ENCODE results near the gene AGTRAP.
A peak's percentile ranks its signal among the peaks of the same experiment; 100 is the strongest.

Gene AGTRAP, protein sequence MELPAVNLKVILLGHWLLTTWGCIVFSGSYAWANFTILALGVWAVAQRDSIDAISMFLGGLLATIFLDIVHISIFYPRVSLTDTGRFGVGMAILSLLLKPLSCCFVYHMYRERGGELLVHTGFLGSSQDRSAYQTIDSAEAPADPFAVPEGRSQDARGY

DNA sequence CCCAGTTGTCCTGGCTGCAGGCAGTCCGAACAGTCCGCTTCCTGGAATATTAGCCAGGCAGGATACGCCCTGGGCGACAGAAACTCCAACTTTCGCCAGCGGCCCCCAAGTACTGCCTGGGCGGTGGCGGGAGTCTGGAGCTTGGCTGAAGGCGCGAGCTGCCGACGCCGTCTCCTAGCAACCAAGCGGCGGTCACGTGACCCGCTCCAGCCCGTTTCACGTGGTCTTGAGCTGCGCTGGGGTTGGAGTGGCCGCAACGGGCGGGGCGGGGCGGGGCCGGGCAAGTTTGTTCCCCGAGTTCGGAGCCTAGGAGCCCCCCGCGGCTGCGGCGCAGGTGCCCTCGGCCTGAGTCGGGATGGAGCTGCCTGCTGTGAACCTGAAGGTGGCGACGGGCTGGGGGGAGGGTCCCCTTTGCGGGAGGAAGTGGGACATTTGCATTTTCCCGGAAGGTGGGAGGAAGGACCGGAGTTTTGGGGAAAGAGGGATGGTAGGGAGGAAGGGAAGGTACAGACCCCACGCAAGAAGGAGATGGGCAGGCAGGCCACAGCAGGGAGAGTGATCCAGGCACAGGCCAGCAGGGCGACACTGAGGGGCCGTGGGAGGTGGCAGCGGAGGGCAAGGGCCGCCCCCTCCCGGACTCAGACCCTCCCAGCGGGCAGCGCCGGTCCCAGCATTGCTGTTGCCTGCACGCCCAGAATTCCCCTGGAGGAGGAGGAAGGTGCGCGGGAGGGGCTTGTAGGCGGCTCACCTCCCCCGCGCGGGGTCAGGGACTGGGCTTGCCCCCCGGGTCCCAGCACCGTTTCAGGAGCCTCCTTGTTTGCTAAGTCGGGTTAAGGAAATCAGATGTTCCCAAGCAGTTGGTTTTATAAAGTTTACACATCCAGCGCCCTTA lies at the start of gene AGTRAP:
Gene AGTRAP (plus strand): TSS at position 283 of the 892 bp plus-strand sequence. CDS start 73 bp downstream, at position 356.
- DNase-seq, result peak; percentile 72

DNA sequence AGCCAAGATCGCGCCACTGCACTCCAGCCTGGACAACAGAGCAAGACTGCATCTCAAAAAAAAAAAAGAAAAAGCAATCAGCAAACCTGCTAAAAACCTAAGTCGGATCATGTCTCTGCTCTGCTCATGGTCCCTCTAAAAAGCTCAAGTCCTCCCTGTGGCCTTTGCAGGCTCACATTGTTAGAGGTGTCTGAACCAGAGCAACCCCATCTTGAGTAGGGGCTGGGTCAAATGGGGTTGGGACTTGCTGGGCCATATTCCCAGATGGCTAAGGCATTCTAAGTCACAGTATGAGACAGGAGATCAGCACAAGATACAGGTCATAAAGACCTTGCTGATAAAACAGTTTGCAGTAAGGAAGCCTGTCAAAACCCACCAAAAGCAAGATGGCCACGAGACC lies 47.4 kb upstream of the AGTRAP start:
- DNase-seq, result no peak

DNA sequence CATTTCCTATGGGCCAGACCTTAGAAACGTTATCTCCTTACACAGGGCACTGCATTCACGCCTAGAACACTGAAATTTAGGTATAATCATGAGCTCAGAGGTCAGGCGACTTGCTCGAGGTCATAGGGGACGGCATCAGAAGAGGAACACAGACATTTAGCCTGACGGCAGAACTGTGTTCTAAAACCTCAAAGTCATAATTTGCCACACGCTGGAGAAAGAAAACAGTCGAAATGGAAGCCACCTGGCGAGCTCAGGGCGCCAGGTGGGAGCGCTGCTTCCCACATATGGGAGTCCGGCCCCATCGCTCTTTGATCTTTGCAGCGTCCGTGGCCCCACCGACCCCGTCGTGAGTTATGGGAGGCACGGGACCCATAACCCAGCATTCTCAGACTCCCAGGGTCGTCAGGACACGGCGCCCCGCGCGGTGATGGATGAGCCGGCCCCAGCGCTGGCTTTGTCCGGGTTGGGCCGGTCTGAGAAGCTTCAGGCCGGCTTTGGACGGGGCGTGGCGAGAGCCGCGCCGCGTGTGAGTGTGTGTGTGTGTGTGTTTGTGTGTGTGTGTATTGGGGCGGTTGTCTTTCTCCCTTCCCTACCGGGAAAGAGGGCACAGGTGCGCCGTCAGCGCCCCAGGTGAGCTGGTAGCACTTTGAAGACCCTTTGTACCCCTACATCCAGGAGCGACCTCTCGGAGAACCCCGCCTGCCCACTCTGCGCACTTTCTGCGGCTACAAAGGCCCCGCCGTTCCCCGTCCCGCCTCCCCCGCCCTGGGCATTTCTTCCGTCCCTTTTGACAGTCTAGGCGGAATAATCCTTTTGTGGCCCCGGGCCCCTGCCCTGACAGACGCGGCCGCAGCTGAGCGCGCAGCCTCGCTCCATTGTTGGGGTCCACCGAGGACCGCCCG lies 45.3 kb upstream of the AGTRAP start:
- no peak for DNase-seq

DNA sequence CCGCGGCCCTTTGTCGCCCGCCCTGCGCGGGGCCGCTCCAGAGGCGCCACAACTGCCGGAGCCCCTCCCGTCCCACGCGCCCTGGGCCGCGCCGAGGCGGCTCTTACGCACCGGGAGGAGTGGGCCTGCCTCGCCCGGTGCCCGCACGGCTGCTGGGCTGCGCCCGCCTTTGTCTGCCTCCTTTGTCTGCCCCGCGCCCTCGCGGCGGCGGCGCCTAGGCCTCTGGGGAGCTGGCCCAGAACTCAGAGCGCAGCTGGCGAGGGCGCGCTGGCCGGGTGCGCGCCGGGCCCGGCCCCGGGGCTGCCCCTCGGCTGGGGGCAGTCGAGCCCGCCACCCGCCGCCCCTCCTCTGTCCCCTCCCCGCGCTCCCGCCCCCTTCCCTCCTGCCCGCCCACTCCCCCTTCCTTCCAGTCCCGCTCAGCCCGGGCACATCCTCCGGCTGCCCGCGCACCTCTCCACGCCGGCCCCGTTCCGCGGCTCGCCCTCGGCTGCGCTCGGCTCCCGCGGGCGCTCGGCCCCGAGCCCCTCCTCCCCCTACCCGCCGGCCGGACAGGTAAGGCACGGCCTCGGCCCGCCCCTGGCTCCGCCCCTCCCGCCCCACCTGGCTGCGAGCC lies 44.5 kb upstream of the AGTRAP start, which contains the start of gene DRAXIN:
Gene DRAXIN (plus strand): TSS at position 409 of the 613 bp plus-strand sequence. CDS start 14,549 bp downstream, outside the sequence.
- DNase-seq, result no peak

DNA sequence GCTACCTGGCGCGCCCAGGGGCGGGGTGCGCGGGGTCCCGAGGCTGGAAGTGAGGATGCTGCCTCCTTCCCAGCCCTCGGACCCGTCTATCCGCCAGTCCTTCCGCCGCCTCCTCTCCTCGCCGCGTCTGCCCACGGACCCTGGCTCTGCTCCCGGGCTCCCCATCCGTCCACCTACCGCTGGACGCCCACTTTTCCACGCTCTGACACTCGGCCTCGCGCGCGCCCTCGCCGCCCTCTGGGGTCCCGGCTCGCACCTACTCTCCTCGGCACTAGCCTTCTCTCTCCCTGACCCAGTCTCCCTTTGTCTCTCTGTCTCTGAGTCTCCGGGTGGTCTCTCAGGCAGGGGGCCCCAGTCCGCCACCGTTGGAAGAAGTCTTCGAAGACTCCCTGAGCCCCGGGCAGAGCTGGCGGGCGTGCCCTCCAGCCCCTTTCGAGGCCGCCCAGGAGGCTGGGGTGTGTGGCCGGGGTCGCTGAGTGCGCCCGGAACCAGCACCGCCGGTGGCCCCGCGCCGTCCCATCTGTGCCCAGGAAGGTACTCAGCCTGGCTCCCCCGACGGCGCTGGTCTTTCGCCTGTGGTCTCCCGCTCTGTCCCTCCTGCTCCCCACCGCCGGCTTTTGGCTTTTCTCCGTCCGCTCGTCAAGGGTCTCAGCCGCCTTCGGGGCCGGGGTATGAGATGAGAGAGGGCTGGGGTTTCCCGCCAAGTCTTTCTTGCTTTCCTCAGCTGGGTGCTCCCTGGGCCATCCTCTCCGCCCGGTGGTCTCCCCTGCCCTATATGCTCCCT lies 43.8 kb upstream of the AGTRAP start:
- DNase-seq, result no peak

DNA sequence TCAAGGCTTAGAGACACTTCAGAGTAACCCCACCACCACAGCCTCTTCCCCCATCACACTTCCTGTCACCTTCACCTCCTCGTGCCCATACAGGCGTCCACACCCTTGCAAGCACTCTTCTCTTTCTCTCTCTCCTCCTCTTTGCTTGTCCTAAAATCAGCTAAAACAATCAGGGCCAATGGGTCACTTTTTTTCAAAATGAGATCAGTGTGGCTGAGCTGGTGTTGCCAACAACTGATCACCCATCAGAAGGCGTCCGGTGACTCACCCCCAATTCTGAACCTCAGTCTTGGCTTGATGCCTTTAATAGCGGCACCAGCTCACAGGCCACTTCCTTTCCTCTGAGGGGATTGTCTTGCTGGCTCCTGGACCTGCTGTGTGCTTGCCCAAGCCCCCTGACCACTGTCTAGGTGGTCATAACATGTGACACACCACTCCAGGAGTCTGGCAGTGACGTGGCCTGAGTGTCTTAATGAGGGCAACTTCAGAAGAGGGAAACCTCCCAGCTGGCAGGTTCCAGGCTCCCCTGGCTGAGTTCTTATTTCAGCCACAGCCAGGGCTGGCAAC lies 42.8 kb upstream of the AGTRAP start:
- DNase-seq, result no peak

DNA sequence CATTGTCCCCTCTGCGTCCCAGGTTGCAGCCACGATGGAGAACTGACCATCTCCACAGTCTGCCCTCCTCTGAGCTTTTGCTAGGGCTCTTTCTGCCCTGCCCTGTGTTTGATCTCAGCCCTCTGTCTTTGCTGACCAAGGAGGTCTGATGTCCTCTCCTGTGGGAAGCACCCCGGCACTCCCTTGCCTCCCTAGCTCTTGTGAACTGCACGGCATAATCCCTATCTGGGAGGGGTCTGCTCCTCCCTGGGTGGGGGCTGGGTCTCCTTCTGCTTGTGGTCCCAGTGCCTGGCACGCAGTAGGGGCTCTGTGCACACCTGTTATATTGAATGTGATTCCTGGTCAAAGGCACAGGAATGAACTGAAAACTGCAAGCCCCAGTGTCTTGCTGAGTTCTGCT lies 42.0 kb upstream of the AGTRAP start:
- DNase-seq, result no peak

DNA sequence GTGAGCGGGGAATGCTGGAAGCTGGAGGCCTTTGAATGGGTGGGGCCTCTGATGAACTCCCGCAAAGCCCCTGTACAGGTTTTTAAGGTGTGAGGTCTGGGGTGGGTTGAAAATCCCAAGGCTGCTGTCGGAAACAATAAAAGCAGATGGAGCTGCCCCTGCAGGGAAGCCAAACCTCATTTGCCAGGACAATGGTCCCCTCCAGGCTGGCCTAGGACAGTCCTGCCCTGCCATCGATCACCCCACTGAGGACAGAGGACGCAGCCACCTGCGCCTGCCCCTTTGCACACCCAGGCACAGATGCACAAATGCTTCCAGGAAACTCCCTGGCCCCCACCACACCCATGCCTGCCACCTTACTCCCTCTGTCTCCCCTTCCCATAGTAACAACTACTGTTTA lies 40.1 kb upstream of the AGTRAP start:
- DNase-seq, result no peak

DNA sequence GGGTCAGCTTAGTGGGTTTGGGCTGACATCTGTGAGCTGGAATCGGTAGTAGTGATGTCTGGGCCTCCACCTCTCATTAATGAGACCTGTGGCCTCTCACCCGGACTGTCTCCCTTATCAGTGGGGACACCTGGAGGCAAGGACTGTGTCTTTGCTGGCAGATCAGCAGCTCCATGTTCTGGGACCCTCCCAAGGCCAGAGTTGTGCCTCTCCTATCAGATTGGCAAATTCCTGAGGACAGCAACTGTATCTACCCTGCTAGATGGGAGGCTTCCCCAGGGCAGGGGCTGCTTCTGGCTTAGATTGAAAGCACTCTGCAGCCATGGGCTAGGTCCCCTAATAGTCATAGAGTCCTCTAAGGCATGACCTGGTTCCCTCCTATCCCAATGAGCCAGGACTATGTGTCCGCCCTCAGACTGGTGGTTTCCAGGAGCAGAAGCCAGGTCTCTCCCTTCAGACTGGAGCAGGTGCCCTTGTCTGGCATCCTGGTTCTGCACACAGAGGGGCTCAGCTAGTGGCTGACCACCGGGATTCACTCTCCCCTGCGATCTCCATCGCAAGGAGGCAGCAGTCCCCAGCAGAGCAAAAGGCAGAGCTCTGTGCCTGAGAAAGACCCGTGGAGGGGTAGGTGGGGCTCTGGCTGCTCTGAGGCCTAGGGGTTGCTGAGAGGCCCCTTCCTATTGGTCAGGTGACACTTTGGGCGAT lies 38.6 kb upstream of the AGTRAP start:
- no peak for DNase-seq

DNA sequence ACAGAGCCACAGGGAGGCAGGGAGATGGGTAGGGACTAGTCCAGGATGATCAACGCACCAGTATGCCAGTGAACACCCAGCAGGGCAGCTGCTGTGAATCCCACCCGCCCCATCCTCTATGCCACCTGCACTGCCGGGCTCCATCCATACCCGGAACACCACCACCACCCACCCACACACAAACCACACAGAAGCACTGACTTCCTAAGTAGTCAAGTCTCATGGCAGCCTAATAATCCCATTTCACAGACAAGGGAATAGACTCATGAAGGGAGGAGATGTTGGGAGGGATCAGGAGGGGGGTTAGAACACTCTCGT lies 38.1 kb upstream of the AGTRAP start:
- no peak for DNase-seq

DNA sequence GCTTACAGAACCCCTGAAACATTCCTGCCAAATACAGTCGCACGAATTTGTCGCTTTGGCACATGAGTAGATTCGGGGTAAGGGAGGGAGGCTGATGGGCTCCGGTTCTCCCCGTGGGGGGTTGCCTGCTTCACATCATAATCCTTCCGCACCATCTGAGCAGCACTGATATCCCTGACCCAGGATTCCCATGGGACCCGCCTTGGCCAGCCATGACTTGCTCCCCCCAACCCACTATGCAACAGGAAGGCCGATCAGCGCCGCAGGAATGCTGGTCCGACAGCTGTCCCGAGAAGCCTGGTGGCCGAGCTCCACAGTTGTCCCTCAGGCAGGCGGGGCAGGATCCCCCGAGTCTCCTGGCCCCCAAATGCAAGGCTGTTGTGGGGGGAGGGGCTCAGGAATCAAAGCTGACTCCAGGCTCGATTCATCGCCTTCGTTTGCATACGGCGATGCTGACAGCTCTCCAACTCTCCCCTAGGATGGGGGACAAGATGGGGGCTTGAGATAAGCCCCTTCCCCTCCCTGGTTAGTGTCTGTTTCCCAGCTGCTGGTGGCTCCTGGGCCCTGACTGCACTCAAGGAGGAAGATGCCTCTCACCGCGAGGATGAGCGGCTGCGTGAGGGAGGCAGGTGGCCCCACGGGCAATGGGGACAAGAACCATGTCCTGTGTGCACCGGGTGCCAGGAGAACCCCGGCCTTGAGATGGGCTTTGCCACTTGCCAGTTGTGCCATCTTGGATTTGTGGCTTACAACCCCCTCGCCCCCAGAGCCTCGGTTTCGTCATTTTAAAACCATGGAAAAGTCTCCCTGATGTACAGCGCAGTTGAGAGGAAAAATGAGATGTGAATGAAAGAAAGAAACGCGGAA lies 35.1 kb upstream of the AGTRAP start:
- no peak for DNase-seq

DNA sequence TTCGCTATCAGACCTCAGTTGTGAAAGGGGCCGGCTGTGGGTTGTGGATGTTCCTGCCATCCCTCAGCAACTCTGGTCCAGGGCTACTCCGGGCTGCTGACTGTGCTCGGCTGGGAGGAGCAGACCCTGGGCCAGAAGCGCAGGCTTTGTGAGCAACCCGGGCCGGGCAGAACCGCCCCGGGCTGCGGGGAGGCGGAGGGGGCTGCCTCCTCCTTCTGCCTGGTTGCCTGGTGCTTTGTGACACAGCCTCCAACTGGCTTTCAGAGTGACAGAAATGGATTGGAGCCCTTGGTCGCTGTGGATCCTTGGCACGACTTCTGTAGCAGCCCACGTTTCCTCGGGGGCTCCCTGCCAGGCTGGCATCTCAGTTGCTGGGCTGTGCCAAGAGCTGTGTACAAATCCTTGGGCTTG lies 34.4 kb upstream of the AGTRAP start:
- DNase-seq, result no peak

DNA sequence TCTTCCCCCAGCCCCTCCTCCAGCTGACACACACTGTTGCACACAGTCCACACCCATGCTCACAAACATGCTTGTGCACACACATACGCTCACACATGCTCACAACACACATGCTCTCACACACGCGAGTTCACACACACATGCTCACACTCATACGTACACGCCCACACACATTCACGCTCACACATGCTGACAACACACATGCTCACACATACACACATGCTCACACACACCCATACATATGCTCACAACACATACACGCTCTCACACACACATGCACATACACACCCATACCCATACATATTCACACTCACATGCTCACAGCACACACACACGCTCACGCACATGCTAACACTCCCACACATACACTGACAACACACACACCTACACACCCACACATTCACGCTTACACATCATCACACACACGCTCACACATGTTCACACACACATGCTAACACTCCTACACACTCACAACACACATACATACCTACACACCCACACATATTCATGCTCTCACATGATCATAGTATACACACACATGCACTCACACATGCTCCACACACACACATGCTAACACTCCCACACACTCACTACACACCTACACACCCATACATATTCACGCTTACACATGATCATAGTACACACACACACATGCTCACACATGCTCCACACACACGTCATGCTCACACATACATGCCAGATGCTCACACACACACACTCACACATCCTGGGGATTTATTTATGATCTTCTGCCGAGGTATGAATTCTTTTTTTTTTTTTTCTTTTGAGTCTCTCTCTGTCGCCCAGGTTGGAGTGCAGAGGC lies 33.7 kb upstream of the AGTRAP start:
- no peak for DNase-seq

DNA sequence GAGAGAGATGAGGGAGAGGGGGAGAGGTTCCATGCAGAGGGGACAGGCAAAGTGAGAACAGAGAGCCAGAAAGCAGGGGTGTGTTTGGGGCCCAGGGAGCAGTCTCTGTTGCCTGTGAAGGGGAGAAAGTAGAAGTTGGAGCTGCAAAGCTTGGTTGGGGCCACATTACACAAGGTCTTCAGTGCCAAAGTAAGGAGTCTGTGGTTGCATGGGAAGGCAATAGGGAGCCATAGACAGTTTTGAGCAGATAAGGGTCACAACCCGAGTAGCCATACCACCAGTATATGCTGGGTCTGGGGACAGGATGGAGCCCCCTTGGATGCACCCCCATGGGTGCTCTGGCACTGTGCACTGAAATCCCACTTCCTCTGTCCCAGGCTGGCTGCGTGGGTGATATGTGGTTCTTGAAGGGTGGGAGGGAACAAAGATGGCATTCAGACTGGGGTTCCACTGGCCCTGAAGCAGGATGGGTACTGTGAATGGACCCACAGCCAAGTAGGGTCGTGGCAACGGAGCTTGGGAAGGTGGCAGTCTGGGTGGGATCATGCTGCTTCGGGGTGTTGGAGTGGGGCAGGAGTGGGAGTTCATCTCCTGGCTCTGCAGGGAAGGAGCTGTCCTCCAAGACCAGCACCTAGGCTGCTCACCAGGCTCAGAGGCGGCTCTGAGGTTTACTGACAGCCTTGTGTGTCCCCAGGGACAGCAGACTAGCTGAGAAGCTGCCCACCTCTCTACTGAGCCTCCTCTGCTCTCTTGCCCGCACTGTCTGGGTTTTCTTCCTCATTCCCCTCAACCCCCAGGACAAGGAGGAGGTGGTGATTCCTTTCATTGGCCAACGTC lies 32.4 kb upstream of the AGTRAP start:
- no peak for DNase-seq

DNA sequence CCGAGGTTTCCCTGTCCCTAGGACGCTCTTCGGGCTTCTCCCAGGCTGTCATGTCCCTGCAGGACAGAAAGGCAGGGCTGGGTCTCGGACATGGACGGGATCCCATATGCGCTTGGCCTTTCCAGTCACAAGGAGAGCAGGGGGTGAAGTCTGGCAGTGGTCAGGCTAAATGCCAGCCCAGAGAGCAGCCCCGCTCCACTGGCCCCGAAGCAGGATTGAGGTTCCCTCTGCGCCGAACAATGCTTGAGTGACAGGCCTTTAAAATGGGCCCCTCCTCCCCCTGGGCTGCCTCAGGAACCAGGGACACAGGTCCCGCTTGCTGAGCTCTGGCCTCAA lies 31.8 kb upstream of the AGTRAP start:
- DNase-seq, result no peak

DNA sequence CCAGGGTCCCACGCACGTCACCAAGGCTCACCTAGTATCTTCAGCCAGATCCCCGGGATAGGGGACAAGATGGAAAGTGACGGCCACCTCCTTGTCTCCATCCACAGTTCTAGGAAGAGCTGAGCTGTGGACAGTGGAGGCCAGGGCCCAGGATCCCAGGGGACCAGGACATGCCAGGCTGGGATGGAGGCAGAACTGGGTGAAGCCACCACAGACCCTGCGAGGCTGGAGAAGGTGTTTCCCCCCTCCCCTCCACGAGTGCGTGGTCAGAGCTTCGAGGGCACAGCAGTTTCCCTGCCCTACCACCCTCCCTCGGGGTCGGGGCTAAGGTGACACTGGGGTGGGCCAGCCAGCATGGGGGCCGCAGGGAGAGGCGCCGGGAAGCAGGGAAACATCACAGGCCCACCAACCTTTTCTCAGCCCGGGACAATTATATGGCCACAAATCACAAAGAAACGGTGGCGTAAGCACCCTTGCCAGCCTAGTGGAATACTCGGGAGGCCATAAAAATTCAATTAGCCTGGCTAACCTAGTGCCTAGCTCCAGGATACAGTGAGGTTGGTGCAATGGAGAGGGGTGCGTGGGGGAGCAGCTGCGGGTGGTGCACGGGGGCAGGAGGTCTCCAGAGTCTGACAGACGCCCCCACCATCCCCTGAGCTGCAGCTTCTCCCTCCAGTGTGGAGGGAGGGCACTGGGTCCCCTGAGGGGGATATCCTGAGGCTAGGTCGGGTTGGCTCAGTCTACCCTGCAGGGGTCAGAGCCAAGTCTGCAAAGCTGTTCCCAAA lies 31.1 kb upstream of the AGTRAP start:
- DNase-seq, result no peak

DNA sequence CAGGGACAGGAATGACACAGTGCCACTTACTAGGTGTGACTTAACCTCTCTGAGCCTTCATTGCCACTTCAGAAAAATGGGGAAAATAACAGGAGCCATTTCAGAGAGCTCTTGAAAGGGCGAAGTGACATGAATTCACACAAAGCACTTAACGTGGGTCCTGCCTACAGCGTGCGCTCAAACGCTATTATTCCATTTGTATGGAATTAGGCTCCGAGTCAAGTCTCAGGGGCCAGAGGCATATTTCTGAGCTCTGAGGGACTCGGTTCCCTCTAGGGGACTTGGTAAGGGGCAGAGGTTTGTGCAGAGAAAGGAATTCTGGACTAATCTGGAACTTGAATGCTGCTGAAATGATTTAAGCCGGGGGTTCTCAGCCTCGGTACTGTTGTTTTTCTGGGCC lies 30.3 kb upstream of the AGTRAP start:
- DNase-seq, result no peak

DNA sequence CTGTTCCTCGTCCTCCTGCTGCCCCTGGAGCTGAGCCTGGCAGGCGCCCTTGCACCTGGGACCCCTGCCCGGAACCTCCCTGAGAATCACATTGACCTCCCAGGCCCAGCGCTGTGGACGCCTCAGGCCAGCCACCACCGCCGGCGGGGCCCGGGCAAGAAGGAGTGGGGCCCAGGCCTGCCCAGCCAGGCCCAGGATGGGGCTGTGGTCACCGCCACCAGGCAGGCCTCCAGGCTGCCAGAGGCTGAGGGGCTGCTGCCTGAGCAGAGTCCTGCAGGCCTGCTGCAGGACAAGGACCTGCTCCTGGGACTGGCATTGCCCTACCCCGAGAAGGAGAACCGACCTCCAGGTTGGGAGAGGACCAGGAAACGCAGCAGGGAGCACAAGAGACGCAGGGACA lies 29.6 kb upstream of the AGTRAP start:
- DNase-seq, result no peak

All from NCI-H774 (cell line).